Fibroblast of pulmonary artery (primary cell): ENCODE data around the gene S100A1.
A peak's percentile ranks its signal among the peaks of the same experiment; 100 is the strongest.

Source experiments
- DNase-seq: peaks from one replicate; pipeline ENCODE4 v3.0.0-alpha.2; 2010; ENCODE audit warnings: low read depth
- H3K4me3 ChIP-seq: replicated peaks from 2 replicates; pipeline ENCODE4 v1.5.1; 2011; ENCODE audit warnings: low read depth, mild to moderate bottlenecking, control low read depth, low read length, moderate library complexity
- CTCF ChIP-seq: IDR thresholded peaks from 2 replicates; pipeline ENCODE4 v1.5.1; 2011; ENCODE audit warnings: mild to moderate bottlenecking, control low read depth, low read length, inconsistent platforms; ENCODE audit errors: missing control alignments

Gene S100A1

GRCh38 chr1:153629343-153629665 is 1.1 kb downstream of the S100A1 start:
- TF ChIP-seq CTCF = no peak
- DNase-seq = no peak
- H3K4me3 ChIP-seq = no peak overlapping the region

GRCh38 chr1:153629971-153630370 is 1.7 kb downstream of the S100A1 start:
- no peak overlapping the region for H3K4me3 ChIP-seq

GRCh38 chr1:153630384-153630783 is 2.1 kb downstream of the S100A1 start:
- no peak for DNase-seq
- no peak for TF ChIP-seq CTCF
- H3K4me3 ChIP-seq = no peak overlapping the region

More at GRCh38 chr1:153629971-153630370, 1.7 kb downstream of the S100A1 start:
- TF ChIP-seq CTCF = no peak
- no peak for DNase-seq

DNA sequence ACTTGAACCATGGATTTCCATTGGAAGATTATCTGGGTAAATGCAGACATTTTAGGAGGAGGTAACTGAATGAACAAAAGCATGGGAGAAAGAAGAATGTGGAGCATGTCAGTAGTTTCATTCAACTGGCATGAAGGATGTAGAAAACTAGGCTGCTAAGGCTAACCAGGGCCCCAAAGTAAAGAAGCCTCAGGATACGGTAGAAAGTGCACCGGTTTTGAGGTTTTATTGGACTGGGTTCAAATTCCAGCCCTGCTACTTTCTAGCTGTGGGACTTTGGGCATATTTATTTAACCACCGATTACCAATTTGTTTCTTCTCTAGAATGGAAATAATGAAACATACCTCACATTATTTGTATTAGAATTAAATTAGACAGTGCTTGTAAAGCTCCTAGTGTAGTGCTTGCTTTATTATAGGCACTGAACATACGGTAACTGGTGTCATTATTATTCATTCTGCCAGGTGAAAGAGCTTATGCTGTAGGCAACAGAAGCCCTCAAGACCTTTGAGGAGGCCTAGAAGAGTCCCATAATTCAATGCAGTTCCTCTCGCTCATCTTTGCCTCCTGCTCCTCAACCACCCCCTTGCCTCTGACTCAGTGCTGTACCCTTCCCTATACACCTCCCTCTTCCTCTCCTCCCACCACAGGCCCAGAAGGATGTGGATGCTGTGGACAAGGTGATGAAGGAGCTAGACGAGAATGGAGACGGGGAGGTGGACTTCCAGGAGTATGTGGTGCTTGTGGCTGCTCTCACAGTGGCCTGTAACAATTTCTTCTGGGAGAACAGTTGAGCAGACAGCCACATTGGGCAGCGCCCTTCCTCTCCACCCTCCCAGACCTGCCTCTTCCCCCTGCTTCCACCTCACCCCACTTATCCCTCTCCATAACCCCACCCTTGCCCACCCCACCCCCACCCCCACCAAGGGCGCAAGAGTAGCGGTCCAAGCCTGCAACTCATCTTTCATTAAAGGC is 3.1 kb downstream of the S100A1 start:
- no peak for TF ChIP-seq CTCF
- DNase-seq = no peak
- no peak overlapping the region for H3K4me3 ChIP-seq

DNA sequence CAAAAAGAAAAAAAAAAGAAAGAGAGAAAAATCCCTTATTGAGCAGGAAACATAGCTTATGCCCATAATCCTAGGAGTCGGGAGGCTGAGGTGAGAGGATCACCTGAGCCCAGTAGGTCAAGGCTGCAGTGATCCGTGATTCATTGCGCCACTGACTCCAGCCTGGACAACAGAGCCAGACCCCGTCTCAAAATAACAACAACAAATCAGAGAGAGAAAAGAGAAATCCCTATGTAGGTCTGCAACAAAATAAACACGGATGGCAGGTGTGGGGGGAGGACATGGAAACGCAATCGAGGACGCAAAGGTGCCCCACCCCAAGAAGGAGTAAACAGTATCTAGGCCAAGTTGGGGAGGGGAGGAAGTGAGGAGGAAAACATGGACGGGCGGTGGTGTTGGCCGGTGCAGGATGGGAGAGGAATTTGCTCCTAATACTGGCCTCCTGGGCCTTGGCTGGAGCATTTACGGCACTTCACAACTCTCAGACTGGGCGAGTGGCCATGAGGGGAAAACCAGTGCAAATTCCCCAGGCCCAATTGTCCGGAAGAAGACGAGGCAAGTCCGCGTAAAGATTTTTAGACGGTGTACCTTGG is 5.0 kb downstream of the S100A1 start:
- DNase-seq = no peak
- peak overlapping the region; percentile 100 for H3K4me3 ChIP-seq
- no peak for TF ChIP-seq CTCF

GRCh38 chr1:153633754-153634665 is 5.8 kb downstream of the S100A1 start, which contains the start of gene CHTOP:
Gene CHTOP, plus strand, starts transcription at chr1:153634066. Its CDS starts 2,523 bp downstream, at chr1:153636589.
- peak within 1 kb of the TSS; percentile 100 for H3K4me3 ChIP-seq
- TF ChIP-seq CTCF = no peak
- DNase-seq = peak; percentile 99
